ENCODE data around the gene MADD.

Gene MADD

GRCh38 chr11:47239852-47240251 lies 30.1 kb upstream of the MADD start:
- no peak for TF ChIP-seq Cebpa-rat (IDR thresholded peaks at IDR 0.05)
- peak overlapping the region; percentile 62 for H3K4me2 ChIP-seq
- H3K4me3 ChIP-seq = no peak overlapping the region
- no peaks in the 10 kb centered on the region for H3K27me3 ChIP-seq
- H4K20me1 ChIP-seq = no peaks in the 10 kb centered on the region
- peaks cover 100% of the 10 kb centered on the region for H3K36me3 ChIP-seq
- H3K9ac ChIP-seq = peak overlapping the region; percentile 62
- H3K4me1 ChIP-seq = peaks cover 17% of the 10 kb centered on the region
- H3K9me3 ChIP-seq = no peaks in the 10 kb centered on the region
- peak overlapping the region; percentile 54; the same call in 1 of the 2 replicates for H3K27ac ChIP-seq

GRCh38 chr11:47241841-47242301 lies 28.1 kb upstream of the MADD start:
- TF ChIP-seq Cebpa-rat (IDR thresholded peaks at IDR 0.05) = no peak
- H3K9ac ChIP-seq = no peak overlapping the region
- H4K20me1 ChIP-seq = no peaks in the 10 kb centered on the region
- H3K27me3 ChIP-seq = no peaks in the 10 kb centered on the region
- no peak overlapping the region for H3K27ac ChIP-seq
- H3K4me2 ChIP-seq = no peak overlapping the region
- peaks cover 100% of the 10 kb centered on the region for H3K36me3 ChIP-seq
- H3K4me1 ChIP-seq = peaks cover 19% of the 10 kb centered on the region
- H3K9me3 ChIP-seq = no peaks in the 10 kb centered on the region
- H3K4me3 ChIP-seq = no peak overlapping the region

DNA sequence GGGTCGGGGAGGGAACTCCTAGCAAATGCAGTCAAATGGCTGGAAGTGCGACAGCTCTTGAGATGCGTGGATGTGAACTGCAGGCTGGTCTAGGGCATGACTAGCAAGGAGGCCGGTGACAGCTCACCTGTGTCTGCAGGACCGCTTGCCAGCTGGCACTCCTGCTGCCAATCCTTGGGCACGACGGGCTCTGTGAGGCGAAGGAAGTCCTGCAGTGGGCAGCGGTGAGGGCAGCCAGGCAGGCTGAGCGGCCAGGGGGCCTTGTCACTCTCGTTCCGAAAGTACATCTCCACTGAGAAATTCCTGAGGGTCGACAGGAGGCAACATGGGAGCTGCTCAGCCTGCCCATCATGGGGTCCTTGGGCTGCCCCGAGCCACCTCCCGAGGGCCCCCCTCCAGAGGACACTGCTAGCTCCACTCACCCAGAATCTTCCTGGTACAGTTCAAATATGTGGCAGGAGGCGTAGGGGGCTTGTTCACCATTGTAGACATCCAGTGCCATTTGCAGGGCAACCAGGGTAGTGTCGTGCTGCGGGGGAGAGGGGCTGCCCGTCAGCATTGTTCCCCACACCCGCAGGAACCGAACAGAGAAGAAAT lies 27.2 kb upstream of the MADD start:
- Histone ChIP-seq H3K9ac (no peak overlapping the region), H3K36me3 (peaks cover 98% of the 10 kb centered on the region), H3K4me2 (no peak overlapping the region)

GRCh38 chr11:47243454-47243853 lies 26.5 kb upstream of the MADD start:
- H3K4me1 ChIP-seq = peaks cover 32% of the 10 kb centered on the region
- H3K36me3 ChIP-seq = peaks cover 90% of the 10 kb centered on the region
- H3K27ac ChIP-seq = no peak overlapping the region
- no peaks in the 10 kb centered on the region for H3K27me3 ChIP-seq
- H4K20me1 ChIP-seq = no peaks in the 10 kb centered on the region
- no peak overlapping the region for H3K4me3 ChIP-seq
- no peak for TF ChIP-seq Cebpa-rat (IDR thresholded peaks at IDR 0.05)
- no peak overlapping the region for H3K4me2 ChIP-seq
- no peak overlapping the region for H3K9ac ChIP-seq
- no peaks in the 10 kb centered on the region for H3K9me3 ChIP-seq

More for the DNA sequence above, 27.2 kb upstream of the MADD start:
- peaks cover 27% of the 10 kb centered on the region for H3K4me1 ChIP-seq
- no peak for TF ChIP-seq Cebpa-rat (IDR thresholded peaks at IDR 0.05)
- no peak overlapping the region for H3K27ac ChIP-seq
- H3K27me3 ChIP-seq = no peaks in the 10 kb centered on the region
- H4K20me1 ChIP-seq = no peaks in the 10 kb centered on the region
- no peak overlapping the region for H3K4me3 ChIP-seq
- no peaks in the 10 kb centered on the region for H3K9me3 ChIP-seq

- TF ChIP-seq Cebpa-rat (IDR thresholded peaks at IDR 0.05) = no peak
- Histone ChIP-seq H3K4me2 (no peak overlapping the region), H3K36me3 (peaks cover 78% of the 10 kb centered on the region), H4K20me1 (no peaks in the 10 kb centered on the region), H3K4me3 (no peak overlapping the region), H3K27ac (no peak overlapping the region), H3K4me1 (peaks cover 26% of the 10 kb centered on the region), H3K9ac (no peak overlapping the region), H3K27me3 (no peaks in the 10 kb centered on the region), H3K9me3 (no peaks in the 10 kb centered on the region)
Observed at GRCh38 chr11:47244448-47245350, 25.2 kb upstream of the MADD start.

DNA sequence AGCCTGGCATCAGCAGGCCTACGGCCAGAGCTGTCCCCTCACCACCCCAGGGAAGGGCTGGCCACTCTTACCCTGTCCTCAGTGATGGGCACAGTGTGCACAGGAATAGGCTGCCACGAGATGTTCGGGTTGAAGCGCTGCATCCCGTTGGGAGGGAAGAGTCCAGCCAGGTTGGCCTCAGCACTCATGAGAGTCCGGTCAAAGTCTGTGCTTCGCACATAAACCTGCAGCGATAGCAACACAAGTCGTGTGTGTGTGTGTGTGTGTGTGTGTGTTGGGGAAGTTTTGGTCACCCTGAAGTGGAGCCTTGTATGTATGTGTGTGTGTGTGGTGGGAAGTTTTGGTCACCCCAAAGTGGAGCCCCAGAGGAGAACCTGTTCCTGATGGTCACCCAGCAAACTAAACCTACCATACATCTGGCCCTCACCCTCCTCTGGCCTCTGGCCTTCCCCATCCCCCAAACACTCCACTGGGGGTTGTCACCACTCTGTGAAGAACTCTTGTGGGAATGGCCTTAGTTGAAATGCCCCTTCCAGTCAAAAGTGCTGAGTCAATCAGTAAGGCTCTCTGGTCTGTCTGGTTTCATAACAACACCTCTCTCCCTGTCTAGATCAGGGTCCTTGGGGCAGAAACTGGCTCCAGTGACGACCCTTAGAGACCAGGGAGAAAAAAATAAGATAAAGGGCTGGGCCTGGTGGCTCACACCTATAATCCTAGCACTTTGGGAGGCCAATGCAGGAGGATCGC lies 24.1 kb upstream of the MADD start:
- Histone ChIP-seq H3K4me1 (peaks cover 26% of the 10 kb centered on the region), H3K27me3 (no peaks in the 10 kb centered on the region), H4K20me1 (no peaks in the 10 kb centered on the region), H3K9me3 (no peaks in the 10 kb centered on the region), H3K4me2 (no peak overlapping the region), H3K36me3 (peaks cover 67% of the 10 kb centered on the region), H3K27ac (no peak overlapping the region), H3K9ac (no peak overlapping the region), H3K4me3 (no peak overlapping the region)
- no peak for TF ChIP-seq Cebpa-rat (IDR thresholded peaks at IDR 0.05)

DNA sequence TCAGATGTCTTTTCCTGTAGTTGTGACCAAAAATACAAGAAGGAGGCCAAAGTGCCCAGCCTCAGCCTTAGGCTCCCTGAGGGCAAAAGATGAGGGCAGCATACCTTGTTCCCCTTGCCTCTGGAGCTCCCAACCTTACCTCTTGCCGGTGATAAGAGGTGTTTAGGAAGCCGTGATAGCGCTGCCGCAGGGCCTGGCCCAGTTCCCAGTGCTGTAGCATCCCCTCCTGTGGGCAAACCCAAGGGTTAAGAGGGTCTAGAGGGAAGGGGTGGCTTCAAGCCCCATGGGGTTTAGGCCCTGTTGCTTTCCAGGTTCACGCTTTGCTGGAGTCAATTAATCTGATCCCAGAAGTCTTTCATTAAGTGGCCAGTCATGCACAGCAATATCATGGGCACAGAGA lies 22.4 kb upstream of the MADD start:
- peak overlapping the region; percentile 77 for H3K4me3 ChIP-seq
- H4K20me1 ChIP-seq = no peaks in the 10 kb centered on the region
- no peak overlapping the region for H3K27ac ChIP-seq

GRCh38 chr11:47248304-47248663 lies 21.6 kb upstream of the MADD start:
- H3K4me1 ChIP-seq = peaks cover 26% of the 10 kb centered on the region
- TF ChIP-seq Cebpa-rat (IDR thresholded peaks at IDR 0.05) = no peak
- no peaks in the 10 kb centered on the region for H3K9me3 ChIP-seq
- peak overlapping the region; percentile 77 for H3K4me3 ChIP-seq
- H4K20me1 ChIP-seq = no peaks in the 10 kb centered on the region
- H3K36me3 ChIP-seq = peaks cover 42% of the 10 kb centered on the region
- H3K27ac ChIP-seq = peak overlapping the region; percentile 96
- H3K9ac ChIP-seq = peak overlapping the region; percentile 93
- H3K4me2 ChIP-seq = peak overlapping the region; percentile 98
- H3K27me3 ChIP-seq = no peaks in the 10 kb centered on the region

More for the DNA sequence above, 22.4 kb upstream of the MADD start:
- Histone ChIP-seq H3K4me1 (peaks cover 26% of the 10 kb centered on the region), H3K9ac (no peak overlapping the region), H3K4me2 (peak overlapping the region; percentile 98), H3K27me3 (no peaks in the 10 kb centered on the region), H3K36me3 (peaks cover 50% of the 10 kb centered on the region), H3K9me3 (no peaks in the 10 kb centered on the region)
- no peak for TF ChIP-seq Cebpa-rat (IDR thresholded peaks at IDR 0.05)

DNA sequence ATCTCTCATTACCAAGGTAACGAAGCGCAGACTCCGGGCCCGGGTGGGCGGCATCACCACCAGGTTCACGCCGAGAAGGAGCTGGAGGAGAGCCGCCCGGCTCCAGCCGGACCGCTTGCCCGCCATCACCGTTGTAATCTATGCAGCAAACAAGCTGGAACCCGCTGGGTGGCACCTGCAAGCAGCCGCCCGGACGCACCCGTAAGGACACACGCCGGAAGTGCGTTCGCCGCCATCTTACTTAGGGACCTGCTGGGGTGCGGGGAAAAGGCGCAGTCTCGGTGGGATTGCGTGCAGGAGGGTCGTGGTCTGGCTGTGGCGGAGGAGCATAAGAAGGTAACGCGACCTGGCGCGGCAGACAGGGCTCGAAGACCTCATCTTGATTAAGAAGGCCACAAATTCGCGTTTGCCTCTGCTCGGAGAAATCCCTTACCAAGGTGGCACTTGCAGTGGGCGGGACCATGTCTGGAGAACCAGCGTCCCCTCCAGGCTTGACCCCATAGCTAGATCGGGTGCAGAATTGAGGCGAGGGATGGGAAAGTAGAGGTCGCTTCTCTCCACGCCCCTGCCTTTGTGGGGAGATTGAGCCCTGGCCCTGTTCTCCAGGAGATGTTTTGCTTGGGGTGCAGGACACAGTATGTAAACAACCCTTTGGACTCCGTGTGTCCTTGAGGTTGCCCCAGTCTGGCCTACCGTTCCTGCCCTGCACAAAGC lies 21.1 kb upstream of the MADD start, which contains the start of gene ACP2:
Gene ACP2, minus strand, starts transcription at position 151 of the 714 bp plus-strand sequence. Its CDS starts 25 bp downstream, at position 126.
- Histone ChIP-seq H3K9ac (peak within 1 kb of the TSS; percentile 93), H3K4me1 (peaks cover 26% of the 10 kb centered on the region), H3K27me3 (no peaks in the 10 kb centered on the region), H4K20me1 (no peaks in the 10 kb centered on the region), H3K4me2 (peak within 1 kb of the TSS; percentile 98), H3K9me3 (no peaks in the 10 kb centered on the region), H3K27ac (peak within 1 kb of the TSS; percentile 96), H3K36me3 (peaks cover 37% of the 10 kb centered on the region), H3K4me3 (peak within 1 kb of the TSS; percentile 77)
- TF ChIP-seq Cebpa-rat (IDR thresholded peaks at IDR 0.05) = no peak

Measured in BLaER1 (cell line).